H1 (cell line): Measurements from ENCODE around the gene GPR26. TPM values are rescaled to one million over a fixed set of nuclear protein-coding genes. Genes with fewer than 3 reads are reported as not detected.

Source experiments
- CTCF ChIA-PET: fragments of 300-600 bp; sonication (Branson Sonifier 250); formaldehyde crosslinking; loops from one replicate; lab custom pipeline; 2021; ENCODE audit not compliant: partially characterized antibody; lab: Charles Lee
- POLR2A ChIA-PET: fragments of 300-600 bp; sonication (Branson Sonifier 250); formaldehyde crosslinking; loops from one replicate; lab custom pipeline; 2021; ENCODE audit warnings: inconsistent platforms; ENCODE audit not compliant: partially characterized antibody; lab: Charles Lee
- DNase-seq, 2 experiments: peaks; one replicate each; pipeline versions ENCODE4 v3.0.0 to v3.0.0-alpha.2; 2010 to 2022; ENCODE audit warnings: low spot score in 2 of 2, low read depth in 1 of 2, mixed read lengths in 1 of 2
- FAIRE-seq: peaks from 2 replicates; lab custom pipeline; 2011; peaks lifted over from hg19 to GRCh38; lab: Jason Lieb, UNC
- H2AFZ ChIP-seq: 2 replicates; pipeline ENCODE4 v1.8.1; 2012; ENCODE audit warnings: low read length, inconsistent platforms
- H2AK5ac ChIP-seq: 2 replicates; pipeline ENCODE4 v1.6.1; 2013; ENCODE audit warnings: low read depth, low read length
- H2BK120ac ChIP-seq: replicated peaks from 2 replicates; pipeline ENCODE3; 2013; ENCODE audit warnings: low read depth, low read length, inconsistent platforms
- H2BK12ac ChIP-seq: 2 replicates; pipeline ENCODE4 v1.6.1; 2013; ENCODE audit warnings: low read depth, low read length
- H2BK15ac ChIP-seq: 2 replicates; pipeline ENCODE4 v1.6.1; 2013; ENCODE audit warnings: low read length
- H2BK20ac ChIP-seq: 2 replicates; pipeline ENCODE4 v1.6.1; 2013; ENCODE audit warnings: low read length
- H2BK5ac ChIP-seq: 2 replicates; pipeline ENCODE4 v1.6.1; 2013; ENCODE audit warnings: low read depth, low read length
- H3K14ac ChIP-seq: 2 replicates; pipeline ENCODE4 v1.6.1; 2013; ENCODE audit warnings: inconsistent platforms; ENCODE audit not compliant: insufficient read length
- H3K18ac ChIP-seq: 2 replicates; pipeline ENCODE4 v1.6.1; 2013; ENCODE audit warnings: low read length; ENCODE audit errors: extremely low read depth
- H3K23ac ChIP-seq: 2 replicates; pipeline ENCODE4 v1.6.1; 2013; ENCODE audit warnings: inconsistent platforms; ENCODE audit not compliant: insufficient read length
- H3K23me2 ChIP-seq: 2 replicates; pipeline ENCODE4 v1.6.1; 2013; ENCODE audit warnings: low read depth, low read length
- H3K27ac ChIP-seq: 2 replicates; pipeline ENCODE4 v1.6.1; 2011; ENCODE audit warnings: low read depth, low read length, inconsistent platforms
- H3K27me3 ChIP-seq, 4 experiments: replicated peaks in 1 of 4; 1 replicate in 1 of 4; 2 replicates in 3 of 4; pipeline versions ENCODE4 v1.6.1 to v1.8.1; 2011 to 2013; ENCODE audit warnings: low read length in 3 of 4, mild to moderate bottlenecking in 3 of 4, inconsistent platforms in 2 of 4, mixed read lengths in 2 of 4, moderate library complexity in 1 of 4; ENCODE audit not compliant: control insufficient read depth in 3 of 4, insufficient read depth in 3 of 4; ENCODE audit errors: extremely low read depth in 1 of 4
- H3K36me3 ChIP-seq, 4 experiments: 2 replicates each; pipeline versions ENCODE4 v1.6.1 to v1.8.1; 2011 to 2013; ENCODE audit warnings: mild to moderate bottlenecking in 4 of 4, low read length in 3 of 4, moderate library complexity in 2 of 4, control low read depth in 1 of 4, inconsistent platforms in 1 of 4; ENCODE audit not compliant: insufficient read depth in 4 of 4, control insufficient read depth in 2 of 4
- H3K4ac ChIP-seq: replicated peaks from 2 replicates; pipeline ENCODE3; 2013; ENCODE audit warnings: low read length, low read depth, mixed read lengths, inconsistent platforms; ENCODE audit not compliant: insufficient read length
- H3K4me1 ChIP-seq, 4 experiments: replicated peaks in 1 of 4; 1 replicate in 1 of 4; 2 replicates in 3 of 4; pipeline versions ENCODE4 v1.6.1 to v1.8.1; 2011 to 2013; ENCODE audit warnings: low read length in 3 of 4, inconsistent platforms in 2 of 4, mixed read lengths in 1 of 4; ENCODE audit not compliant: insufficient read depth in 4 of 4, control insufficient read depth in 3 of 4
- H3K4me2 ChIP-seq, 2 experiments: 2 replicates each; pipeline versions ENCODE4 v1.6.1 to v1.8.1; 2011 to 2013; ENCODE audit warnings: low read depth in 2 of 2, low read length in 2 of 2, control low read depth in 1 of 2, inconsistent platforms in 1 of 2, mild to moderate bottlenecking in 1 of 2; ENCODE audit not compliant: insufficient read depth in 1 of 2
- H3K4me3 ChIP-seq, 4 experiments: fragments of 200-600, 300-600 bp in 1 of 4; sonication (generic), shearing (Covaris generic), sonication (Bioruptor Twin) in 1 of 4; 2 replicates each; pipeline versions ENCODE4 v1.5.1 to v1.8.1; 2011 to 2016; ENCODE audit warnings: low read length in 4 of 4, low read depth in 3 of 4, control low read depth in 2 of 4, inconsistent platforms in 2 of 4, mild to moderate bottlenecking in 2 of 4, mixed read lengths in 1 of 4, moderate library complexity in 1 of 4; ENCODE audit not compliant: insufficient read depth in 2 of 4; ENCODE audit errors: extremely low read depth in 1 of 4
- H3K56ac ChIP-seq: replicated peaks from 2 replicates; pipeline ENCODE3; 2013; ENCODE audit warnings: low read depth, mild to moderate bottlenecking, mixed read lengths, low read length, inconsistent platforms; ENCODE audit not compliant: insufficient read length
- H3K79me1 ChIP-seq: 2 replicates; pipeline ENCODE4 v1.6.1; 2013; ENCODE audit warnings: low read depth, low read length, control low read depth
- H3K79me2 ChIP-seq, 2 experiments: 2 replicates each; pipeline versions ENCODE4 v1.6.1 to v1.8.1; 2012 to 2013; ENCODE audit warnings: low read length in 2 of 2, mild to moderate bottlenecking in 2 of 2, inconsistent platforms in 1 of 2; ENCODE audit not compliant: insufficient read depth in 2 of 2, control insufficient read depth in 1 of 2
- H3K9ac ChIP-seq, 4 experiments: replicated peaks in 1 of 4; 1 replicate in 1 of 4; 2 replicates in 3 of 4; pipeline versions ENCODE4 v1.6.1 to v1.8.1; 2011 to 2013; ENCODE audit warnings: low read depth in 3 of 4, low read length in 3 of 4, control low read depth in 2 of 4, mild to moderate bottlenecking in 2 of 4, moderate library complexity in 2 of 4, inconsistent platforms in 1 of 4; ENCODE audit errors: extremely low read depth in 1 of 4
- H3K9me3 ChIP-seq, 2 experiments: 2 replicates each; pipeline versions ENCODE4 v1.6.1 to v1.8.1; 2012 to 2013; ENCODE audit warnings: mild to moderate bottlenecking in 2 of 2, moderate library complexity in 2 of 2, control low read depth in 1 of 2, inconsistent platforms in 1 of 2, low read depth in 1 of 2, low read length in 1 of 2, mixed read lengths in 1 of 2; ENCODE audit not compliant: insufficient read depth in 2 of 2
- H4K20me1 ChIP-seq, 2 experiments: replicated peaks in 1 of 2; 2 replicates each; pipeline versions ENCODE3 to v1.8.1; 2011 to 2013; ENCODE audit warnings: inconsistent platforms in 2 of 2, low read length in 2 of 2, mild to moderate bottlenecking in 1 of 2; ENCODE audit not compliant: insufficient read depth in 2 of 2, control insufficient read depth in 1 of 2
- H4K5ac ChIP-seq: 2 replicates; pipeline ENCODE4 v1.6.1; 2013; ENCODE audit warnings: low read length, low read depth, mixed read lengths, inconsistent platforms; ENCODE audit not compliant: insufficient read length
- H4K8ac ChIP-seq: 2 replicates; pipeline ENCODE4 v1.8.0; 2013; ENCODE audit warnings: mild to moderate bottlenecking, moderate library complexity, low read length, inconsistent platforms; ENCODE audit not compliant: insufficient read depth; ENCODE audit errors: extremely low read depth
- H4K91ac ChIP-seq: replicated peaks from 2 replicates; pipeline ENCODE3; 2013; ENCODE audit warnings: low read length, mixed read lengths, inconsistent platforms; ENCODE audit not compliant: insufficient read length
- TCF12 ChIP-seq: IDR thresholded peaks from 2 replicates; pipeline ENCODE4 v1.6.1; 2011; ENCODE audit warnings: low read depth, mild to moderate bottlenecking, low read length
- WGBS, 2 experiments: shearing (Covaris generic) in 1 of 2; methylation state at CpG; one replicate each; pipeline versions ENCODE4 v1.1.6 to v1.1.7; 2013 to 2015; ENCODE audit warnings: low lambda C conversion rate in 2 of 2, mixed read lengths in 2 of 2, inconsistent platforms in 1 of 2, low coverage in 1 of 2, missing lambda C conversion rate in 1 of 2; ENCODE audit not compliant: insufficient replicate concordance in 2 of 2, insufficient coverage in 1 of 2, insufficient read length in 1 of 2; ENCODE audit errors: extremely low coverage in 1 of 2, missing lambda C conversion rate in 1 of 2; 5-methylcytosine and 5-hydroxymethylcytosine counted together
- polyA plus RNA-seq, 7 experiments: library from polyadenylated mRNA; depleted of rRNA in 3 of 7; stranded (reverse) in 5 of 7; unstranded in 2 of 7; fragments of >200 nt in 5 of 7; fragments of 200-250 nt in 2 of 7; gene quantifications; 1 replicate in 5 of 7; 2 replicates in 1 of 7; 4 replicates in 1 of 7; pipeline versions ENCODE4 v1.2.1 to v1.2.3, GENCODE V29; 2011 to 2013; ENCODE audit warnings: missing spikeins in 2 of 7, mixed read lengths in 2 of 7
- total RNA-seq: library from RNA; stranded (reverse); fragmentation: NEBNext Ultra II Directional; extraction: Animal tissue kit (Norgen Biotek cat#: 25700); gene quantifications from 2 replicates; pipeline ENCODE4 v1.2.1, GENCODE V29; 2021

The GPR26 gene
- total and polyA plus RNA-seq, 2 of the 8 experiments (the other 6 are each of a cell fraction or from before 2014, with no cell fraction given), result 0.09 to 0.21 TPM

DNA sequence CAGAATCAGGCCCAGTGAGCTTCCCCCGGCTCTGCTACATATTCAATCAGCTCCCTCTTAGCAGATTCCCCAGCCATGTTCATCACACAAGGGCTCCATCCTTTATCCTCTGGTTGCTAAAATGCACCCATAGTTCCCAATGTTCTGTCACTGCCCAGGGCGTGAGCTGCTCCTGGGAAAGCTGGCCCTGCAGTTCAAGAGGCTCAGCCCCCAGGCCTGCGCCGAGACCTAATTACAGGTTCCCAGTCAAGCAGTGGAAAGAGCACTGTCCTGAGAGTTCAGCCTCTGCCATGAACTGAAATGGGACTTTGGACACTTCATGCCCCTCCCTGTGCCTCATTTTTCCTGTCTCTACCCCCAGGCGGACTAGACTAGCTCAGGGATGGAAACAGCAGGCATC lies 75.6 kb downstream of the GPR26 start:
- Histone ChIP-seq H3K9ac (no peak overlapping the region), H3K4ac (no peak overlapping the region), H3K56ac (no peak overlapping the region), H3K79me1 (no peaks in the 10 kb centered on the region), H3K23ac (no peak overlapping the region), H3K79me2 (no peaks in the 10 kb centered on the region), H3K18ac (no peak overlapping the region; the same call in 1 of the 2 replicates), H2BK15ac (no peak overlapping the region), H4K8ac (no peak overlapping the region), H3K4me2 (no peak overlapping the region), H3K4me1 (peaks cover 0 to 3% (median under 1%) of the 10 kb centered on the region in 4 experiments; a peak in 4 of 7 replicates), H3K36me3 (no peaks in the 10 kb centered on the region), H2BK5ac (no peak overlapping the region), H4K5ac (no peak overlapping the region), H3K9me3 (0 out of 4 replicates have a peak, but pooled peaks cover 0 to 3% of the 10 kb centered on the region in 2 experiments), H3K14ac (no peak overlapping the region), H2BK12ac (no peak overlapping the region), H2AFZ (no peak overlapping the region), H2BK20ac (no peak overlapping the region), H2BK120ac (no peak overlapping the region), H3K27ac (no peak overlapping the region), H3K23me2 (no peaks in the 10 kb centered on the region), H4K20me1 (peaks cover 0 to 2% of the 10 kb centered on the region in 2 experiments), H2AK5ac (no peak overlapping the region), H4K91ac (no peak overlapping the region), H3K27me3 (no peaks in the 10 kb centered on the region), H3K4me3 (no peak overlapping the region)
- POLR2A ChIA-PET, result interaction anchor here (1.4 kb wide), 1 partner anchor 10 kb away, joined by 4 read pairs; no protein-coding TSS in a partner anchor
- 93% methylated on average over 5 of the region's 5 CpGs; no CpG with 5 or more reads in 1 of the 2 experiments for WGBS, 2 experiments
- FAIRE-seq (no peak), DNase-seq (no peak)
- CTCF ChIA-PET, result interaction anchor here (0.6 to 1.8 kb wide), 4 partner anchors 162 to 656 kb away, joined by 3 to 5 read pairs (median 4); no protein-coding TSS in a partner anchor
- TF ChIP-seq TCF12, result no peak
